HG02798 (cell line): ENCODE data around the gene IAPP.
"Not testable (repeated sequence)": the region's sequence is repeated elsewhere in the genome, so short reads cannot be mapped to it uniquely, and the experiment has no call there.

Experiments used
- ATAC-seq: cut with Tn5 transposase; IDR thresholded peaks from one replicate; pipeline ENCODE4 v1.9.1; 2021; ENCODE audit warnings: mild to moderate bottlenecking; ENCODE audit not compliant: unreplicated experiment, poor library complexity

Gene IAPP

GRCh38 chr12:21372602-21373001, at the start of gene IAPP:
Gene IAPP (plus strand): TSS chr12:21372902. CDS start chr12:21373352, 450 bp downstream.
- no peak for ATAC-seq

- ATAC-seq, result no peak
Observed at GRCh38 chr12:21323736-21324135, 49.0 kb upstream of the IAPP start.

DNA sequence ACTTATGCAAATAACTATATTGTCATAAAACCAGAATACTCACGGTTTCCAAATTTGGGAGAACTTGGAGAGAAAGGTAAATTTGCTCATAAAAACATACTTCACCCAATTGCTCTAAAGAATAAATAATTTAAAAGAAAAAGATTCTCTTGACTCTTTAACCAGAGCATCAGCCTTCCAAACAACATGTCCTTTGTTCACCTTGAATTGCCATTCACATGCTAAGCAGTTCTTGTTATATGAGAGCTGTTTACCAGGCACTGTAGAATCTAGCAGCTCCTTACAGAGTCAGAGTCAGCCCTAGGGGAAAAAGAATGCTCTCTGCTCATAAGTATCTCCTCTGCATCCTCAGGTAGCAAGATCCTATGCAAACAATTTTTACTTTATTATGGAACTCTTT, 48.2 kb upstream of the IAPP start:
- no peak for ATAC-seq

DNA sequence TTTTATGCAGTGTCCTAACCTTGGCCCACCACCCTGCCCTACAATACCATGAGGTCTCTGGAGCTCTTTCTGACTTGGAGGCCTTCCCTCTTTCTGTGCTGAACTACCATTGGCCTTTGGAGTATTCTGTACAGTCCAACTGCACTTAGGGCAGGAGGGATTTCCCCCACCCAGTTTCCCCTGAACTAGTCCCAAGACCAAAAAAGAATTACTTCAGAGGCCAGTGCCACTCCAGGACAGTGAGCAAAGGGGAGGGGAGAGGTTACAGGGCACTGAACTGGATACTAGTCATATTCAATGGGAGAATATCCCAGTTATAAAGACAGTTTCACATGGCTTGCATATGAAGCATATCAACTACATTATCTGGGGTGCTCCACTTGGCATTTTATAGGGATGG, 44.1 kb upstream of the IAPP start:
- ATAC-seq, result no peak

DNA sequence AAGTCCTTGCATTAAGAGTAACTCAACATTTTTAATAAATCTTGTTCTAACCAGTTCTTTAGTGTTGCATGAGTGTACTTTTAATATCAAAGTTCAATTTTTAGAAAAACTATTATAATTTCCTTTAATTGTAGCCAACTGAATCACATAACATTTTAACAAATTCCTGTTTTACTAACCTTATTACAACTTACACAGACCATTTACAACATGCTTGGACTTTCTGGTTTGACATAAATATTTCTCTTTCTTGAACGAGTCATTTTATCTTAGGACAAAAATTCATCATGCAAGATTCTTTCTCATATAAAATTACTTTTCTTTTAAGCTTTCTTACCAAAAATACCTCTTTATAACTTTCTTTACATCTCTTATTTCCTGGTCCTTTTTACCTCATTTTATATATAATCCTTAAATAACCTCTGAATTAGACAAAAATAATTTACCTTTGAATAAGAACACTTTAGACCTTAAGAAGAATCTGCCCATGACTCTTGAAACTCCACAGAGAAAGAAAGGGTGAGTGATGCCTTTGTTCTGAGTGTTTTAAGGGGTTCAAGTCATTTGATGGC, 41.9 kb upstream of the IAPP start:
- no peak for ATAC-seq

DNA sequence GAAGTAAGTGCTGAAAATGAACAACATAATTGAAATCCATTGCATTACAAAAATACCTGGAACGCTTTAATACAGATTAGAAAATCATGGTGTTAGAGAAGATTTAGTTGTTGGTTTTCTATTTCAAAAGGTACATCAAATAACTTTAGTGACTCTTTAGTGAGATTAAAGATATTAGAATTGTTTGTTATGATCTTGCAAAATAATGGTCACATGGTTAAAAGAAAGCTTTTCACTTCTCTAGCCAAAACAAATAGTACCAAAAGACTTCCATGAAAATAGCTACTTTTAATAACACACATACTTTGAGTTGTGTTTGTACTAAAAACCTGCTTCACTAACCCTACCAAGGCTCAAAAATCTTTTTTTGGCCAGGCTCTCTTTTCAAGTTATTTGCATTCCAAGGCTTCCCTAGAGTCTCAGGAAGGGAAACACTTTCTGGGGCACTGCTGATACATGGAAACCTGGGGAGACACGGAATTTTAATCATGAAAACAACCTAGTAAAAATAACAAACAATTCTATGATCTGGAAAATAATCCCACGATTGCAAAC, 37.9 kb upstream of the IAPP start, which contains the start of gene SLCO1A2:
Gene SLCO1A2 (minus strand): TSS at position 147 of the 555 bp plus-strand sequence. CDS start 270 bp downstream, outside the sequence.
- no peak for ATAC-seq

DNA sequence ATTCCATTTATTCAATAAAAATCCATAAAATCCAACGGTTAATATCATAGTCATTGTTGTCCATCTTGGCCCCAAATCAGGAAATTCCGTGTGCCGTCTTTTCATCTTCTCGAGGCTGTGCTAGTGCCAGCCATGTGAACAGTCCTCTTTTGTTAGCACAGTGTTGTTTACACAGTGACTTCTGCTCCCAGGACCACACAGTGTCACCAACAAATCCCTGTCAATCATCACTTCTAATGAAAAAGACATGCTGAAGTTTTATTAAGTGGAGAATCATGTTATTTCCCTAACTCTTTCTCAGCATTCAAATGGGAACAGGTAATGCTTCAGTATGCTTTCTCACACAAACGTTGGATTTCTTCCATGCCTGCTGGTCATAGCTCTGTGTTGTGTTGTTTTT, 36.0 kb upstream of the IAPP start:
- ATAC-seq, result no peak

- no peak for ATAC-seq
Observed at GRCh38 chr12:21337453-21337852, 35.2 kb upstream of the IAPP start.

GRCh38 chr12:21337959-21338744, 34.5 kb upstream of the IAPP start:
- no peak for ATAC-seq

- no peak for ATAC-seq
Observed at GRCh38 chr12:21339921-21340320, 32.8 kb upstream of the IAPP start.

GRCh38 chr12:21340403-21340802, 32.3 kb upstream of the IAPP start:
- no peak for ATAC-seq

GRCh38 chr12:21341769-21342168, 30.9 kb upstream of the IAPP start:
- no peak for ATAC-seq

DNA sequence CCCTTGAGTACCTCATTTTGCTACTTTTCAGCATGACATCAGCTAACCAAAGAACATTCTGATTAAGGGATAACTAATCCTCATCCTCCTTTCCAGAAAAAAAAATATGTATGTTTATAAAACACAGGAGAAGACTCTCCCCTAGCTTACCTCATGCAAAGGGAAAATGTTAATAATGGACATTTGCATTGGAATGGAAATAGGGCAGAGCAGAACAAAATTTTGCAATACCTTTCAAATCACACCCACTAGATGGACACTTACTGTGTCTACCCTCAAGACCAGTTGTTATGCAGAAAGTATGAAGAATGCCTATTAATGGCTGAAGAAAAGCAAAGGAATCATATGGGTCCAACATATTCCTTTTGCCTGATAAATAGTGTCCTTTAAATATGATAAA, 29.1 kb upstream of the IAPP start:
- no peak for ATAC-seq

DNA sequence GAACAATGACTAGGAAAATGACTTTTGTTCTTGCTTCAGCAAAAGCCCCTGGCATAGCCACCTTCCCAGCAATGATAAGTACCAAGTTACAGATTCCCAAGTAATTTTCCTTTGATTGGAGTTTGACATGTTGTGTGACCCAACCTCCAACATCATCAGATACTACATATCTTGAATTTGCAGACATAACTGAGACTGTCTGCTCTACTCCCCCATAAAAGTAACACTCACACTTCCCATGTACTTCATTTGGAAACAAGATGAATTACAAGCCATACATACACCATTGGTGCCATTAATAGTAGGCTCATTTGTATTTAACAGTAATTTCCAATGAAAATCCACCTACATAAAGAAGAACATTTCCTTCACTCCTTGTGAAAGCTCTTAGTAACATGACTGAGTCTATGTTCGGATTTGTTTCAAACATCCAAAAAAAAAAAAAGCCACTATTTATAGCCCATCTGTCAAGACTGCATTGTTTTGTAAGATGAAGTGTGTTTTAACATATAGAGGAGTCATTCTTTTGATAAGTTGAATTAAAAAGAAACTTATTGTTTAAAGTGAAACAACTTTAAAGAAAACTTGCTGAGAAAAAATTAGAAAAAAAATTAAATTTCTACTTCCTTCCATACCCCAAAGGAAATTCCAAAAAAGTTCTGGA, 26.0 kb upstream of the IAPP start:
- no peak for ATAC-seq

GRCh38 chr12:21350975-21351374, 21.7 kb upstream of the IAPP start:
- ATAC-seq, result no peak

GRCh38 chr12:21353487-21353886, 19.2 kb upstream of the IAPP start:
- no peak for ATAC-seq

- ATAC-seq, result no peak
Observed at GRCh38 chr12:21353948-21354347, 18.8 kb upstream of the IAPP start.

GRCh38 chr12:21354641-21355040, 18.1 kb upstream of the IAPP start:
- ATAC-seq, result no peak

GRCh38 chr12:21360632-21361031, 12.1 kb upstream of the IAPP start:
- ATAC-seq, result not testable (repeated sequence)

- no peak for ATAC-seq
Observed at GRCh38 chr12:21369141-21369980, 3.3 kb upstream of the IAPP start.
